AG04449 (cell line): ENCODE data around the gene AADACL4.

Experiments
- CTCF ChIA-PET: fragments of 350-600 bp; formaldehyde crosslinking; extraction: SDS; loops from one replicate; lab custom pipeline; 2021; ENCODE audit warnings: antibody characterized with exemption; lab: Yijun Ruan, JAX
- POLR2A ChIA-PET: fragments of 400-600, 350-600 bp; formaldehyde crosslinking; extraction: SDS; loops from one replicate; lab custom pipeline; 2020; ENCODE audit warnings: antibody characterized with exemption, inconsistent platforms; lab: Yijun Ruan, JAX
- DNase-seq: peaks from one replicate; pipeline ENCODE4 v3.0.0-alpha.2; 2010; ENCODE audit warnings: low read depth, low spot score
- H3K4me3 ChIP-seq: 2 replicates; pipeline ENCODE4 v1.5.1; 2011; ENCODE audit warnings: low read depth, mild to moderate bottlenecking, control low read depth, low read length
- TF ChIP-seq, protein P1 (sequence below): IDR thresholded peaks from one replicate; pipeline ENCODE4 v1.5.1; 2011; ENCODE audit warnings: mild to moderate bottlenecking, moderate library complexity, low read length, control low read depth, inconsistent platforms; ENCODE audit not compliant: insufficient read depth; ENCODE audit errors: missing control alignments

Gene AADACL4

DNA sequence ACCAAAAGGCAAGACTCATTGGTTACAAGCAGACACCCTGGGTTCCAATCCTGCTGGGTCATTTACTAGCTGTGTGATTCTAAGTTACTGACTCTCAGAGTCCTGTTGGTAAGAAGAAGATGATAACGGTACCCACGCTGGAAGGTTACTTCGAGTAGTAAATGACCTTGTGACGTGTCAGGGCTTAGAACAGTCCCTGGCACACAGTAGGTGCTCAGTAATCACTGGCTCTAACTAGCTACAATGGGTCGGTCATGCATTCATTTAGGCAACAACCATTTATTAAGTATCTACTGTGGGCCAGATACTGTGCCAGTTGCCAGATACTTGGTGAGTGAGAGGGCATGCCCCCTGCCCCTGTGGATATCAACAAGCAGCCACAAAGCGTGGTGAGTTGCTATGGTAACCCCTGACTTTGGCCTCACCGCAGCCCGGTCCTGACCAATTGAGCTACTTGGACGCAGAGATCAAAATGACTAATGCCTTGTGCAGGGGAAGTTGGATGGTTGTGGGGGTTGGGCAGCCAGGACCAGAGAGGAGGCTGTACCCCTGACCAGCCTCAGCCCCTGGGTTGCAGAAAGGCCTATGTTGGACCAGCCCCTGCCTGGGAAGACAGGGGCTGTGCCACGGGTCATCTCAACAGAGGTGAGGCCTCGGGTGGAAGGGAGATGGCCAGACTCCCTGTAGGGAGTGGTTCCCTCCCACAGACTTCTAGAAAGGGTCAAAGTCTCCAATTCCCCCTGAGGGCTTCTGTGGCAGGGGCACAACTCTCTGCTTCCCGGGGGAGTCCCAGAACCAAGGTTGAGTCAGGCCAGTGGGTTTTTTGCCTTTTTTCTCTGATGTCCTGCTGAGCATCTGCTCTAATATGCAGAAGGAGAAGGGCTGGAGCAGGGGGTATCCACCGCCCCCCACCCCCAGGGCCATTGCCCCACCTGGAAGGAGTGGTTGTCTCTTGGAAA lies 41.9 kb upstream of the AADACL4 start:
- POLR2A ChIA-PET, result no interaction called here
- TF ChIP-seq, protein P1, sequence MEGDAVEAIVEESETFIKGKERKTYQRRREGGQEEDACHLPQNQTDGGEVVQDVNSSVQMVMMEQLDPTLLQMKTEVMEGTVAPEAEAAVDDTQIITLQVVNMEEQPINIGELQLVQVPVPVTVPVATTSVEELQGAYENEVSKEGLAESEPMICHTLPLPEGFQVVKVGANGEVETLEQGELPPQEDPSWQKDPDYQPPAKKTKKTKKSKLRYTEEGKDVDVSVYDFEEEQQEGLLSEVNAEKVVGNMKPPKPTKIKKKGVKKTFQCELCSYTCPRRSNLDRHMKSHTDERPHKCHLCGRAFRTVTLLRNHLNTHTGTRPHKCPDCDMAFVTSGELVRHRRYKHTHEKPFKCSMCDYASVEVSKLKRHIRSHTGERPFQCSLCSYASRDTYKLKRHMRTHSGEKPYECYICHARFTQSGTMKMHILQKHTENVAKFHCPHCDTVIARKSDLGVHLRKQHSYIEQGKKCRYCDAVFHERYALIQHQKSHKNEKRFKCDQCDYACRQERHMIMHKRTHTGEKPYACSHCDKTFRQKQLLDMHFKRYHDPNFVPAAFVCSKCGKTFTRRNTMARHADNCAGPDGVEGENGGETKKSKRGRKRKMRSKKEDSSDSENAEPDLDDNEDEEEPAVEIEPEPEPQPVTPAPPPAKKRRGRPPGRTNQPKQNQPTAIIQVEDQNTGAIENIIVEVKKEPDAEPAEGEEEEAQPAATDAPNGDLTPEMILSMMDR, result no peak
- DNase-seq, result no peak
- CTCF ChIA-PET, result interaction anchor here (0.7 to 2.4 kb wide), 5 partner anchors 8 to 18 kb away, joined by 3 to 9 read pairs (median 9); partner anchors contain the start of gene DHRS3
- H3K4me3 ChIP-seq, result no peak overlapping the region

DNA sequence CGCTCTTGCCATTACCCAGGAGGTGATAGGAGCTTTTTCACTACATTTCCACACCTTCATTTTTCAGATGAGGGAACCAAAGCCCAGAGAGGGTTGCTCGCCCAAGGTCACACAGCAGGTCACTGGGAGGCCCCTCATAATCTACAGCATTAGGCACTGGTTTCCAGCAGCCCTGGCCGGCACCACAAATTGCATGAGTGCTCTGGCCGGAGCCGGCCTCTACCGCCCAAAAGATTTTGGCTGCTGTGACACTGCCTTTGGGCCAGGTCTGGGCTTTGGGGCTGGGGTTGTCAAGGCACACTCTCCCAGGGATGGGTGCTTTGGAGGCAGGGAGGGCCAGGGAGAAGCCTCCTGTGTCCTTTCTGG lies 41.2 kb upstream of the AADACL4 start:
- ChIA-PET POLR2A (no interaction called here), CTCF (no interaction called here)
- TF ChIP-seq, protein P1, result no peak
- no peak for DNase-seq
- H3K4me3 ChIP-seq, result no peak overlapping the region

DNA sequence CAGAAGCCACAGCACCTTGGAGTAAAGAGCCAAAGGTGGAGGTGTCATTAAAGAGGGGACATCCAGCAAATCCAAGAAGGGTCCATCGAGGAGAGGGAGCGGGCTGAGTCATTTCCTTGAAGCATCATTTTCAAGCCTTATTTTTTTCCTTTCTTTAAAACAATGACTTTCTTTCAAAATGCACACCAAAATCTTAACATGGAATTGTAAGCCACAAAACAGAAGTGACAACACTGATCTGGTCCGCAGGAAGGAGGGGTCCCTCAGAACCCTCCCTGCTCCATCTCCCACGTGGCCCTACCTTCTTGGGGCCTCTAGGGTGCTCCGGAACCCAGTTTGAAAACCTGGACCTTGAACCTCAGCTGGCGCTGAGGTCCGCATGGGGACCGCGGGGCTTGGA lies 40.7 kb upstream of the AADACL4 start:
- POLR2A ChIA-PET, result no interaction called here
- TF ChIP-seq, protein P1, result no peak
- no peak for DNase-seq
- CTCF ChIA-PET, result interaction anchor here (1.6 kb wide), 1 partner anchor 14 kb away, joined by 4 read pairs; no protein-coding TSS in a partner anchor
- no peak overlapping the region for H3K4me3 ChIP-seq

DNA sequence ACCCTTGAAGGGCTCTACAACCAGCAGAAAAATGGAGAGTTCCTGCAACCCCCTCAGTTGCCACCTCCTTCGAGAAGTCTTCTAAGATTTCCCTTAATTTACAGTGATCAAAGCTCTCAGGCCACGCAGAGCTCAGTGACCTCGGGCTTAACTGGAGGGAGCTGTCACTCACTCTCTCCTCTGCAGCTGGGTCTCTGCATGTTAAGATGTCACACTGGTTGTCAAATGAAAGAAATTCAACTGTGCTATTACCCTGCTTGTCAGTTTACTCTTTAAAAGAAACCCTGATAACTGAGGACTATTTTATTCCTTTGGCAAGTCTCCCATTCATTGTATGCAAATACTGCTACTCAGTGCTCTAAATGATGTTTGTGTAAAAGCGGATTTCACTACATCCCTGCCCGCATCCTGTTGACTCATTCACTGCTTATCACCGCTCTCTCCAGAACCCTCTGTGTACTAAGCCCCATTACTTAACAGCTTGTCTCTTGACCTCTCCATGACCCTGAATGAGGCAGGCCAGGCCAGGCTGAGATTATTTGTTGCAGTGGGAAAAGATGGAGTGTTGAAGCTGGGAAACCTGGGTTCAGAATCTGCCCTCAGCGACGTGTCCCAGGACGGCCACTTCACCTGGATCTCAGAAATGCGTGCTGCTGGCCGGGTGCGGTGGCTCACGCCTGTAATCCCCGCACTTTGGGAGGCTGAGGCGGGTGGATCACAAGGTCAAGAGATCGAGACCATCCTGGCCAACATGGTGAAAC lies 39.6 kb upstream of the AADACL4 start:
- POLR2A ChIA-PET, result interaction anchor here (0.6 to 1.7 kb wide), 3 partner anchors 9 to 1860 kb away, joined by 3 to 5 read pairs (median 4); no protein-coding TSS in a partner anchor
- CTCF ChIA-PET, result interaction anchor here (1.1 to 1.6 kb wide), 2 partner anchors 12 to 13 kb away, joined by 3 to 4 read pairs; no protein-coding TSS in a partner anchor
- no peak overlapping the region for H3K4me3 ChIP-seq
- TF ChIP-seq, protein P1, result no peak
- peak; percentile 90 for DNase-seq

DNA sequence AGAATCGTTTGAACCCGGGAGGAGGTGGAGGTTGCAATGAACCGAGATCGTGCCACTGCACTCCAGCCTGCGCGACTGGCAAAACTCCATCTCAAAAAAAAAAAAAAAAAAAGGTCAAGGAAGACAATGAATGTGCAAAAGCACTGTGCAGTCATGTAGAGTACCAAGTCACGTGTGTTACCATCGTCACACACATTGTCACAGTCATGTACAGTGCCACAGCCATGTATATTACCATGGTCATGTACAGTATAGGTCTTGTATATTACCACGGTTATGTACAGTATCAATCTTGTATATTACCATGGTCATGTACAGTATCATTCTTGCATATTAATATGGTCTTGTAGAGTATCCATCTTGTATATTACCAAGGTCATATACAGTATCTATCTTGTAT lies 38.9 kb upstream of the AADACL4 start:
- ChIA-PET CTCF (interaction anchor here (1.1 kb wide), 1 partner anchor 11 kb away, joined by 3 read pairs; no protein-coding TSS in a partner anchor), POLR2A (interaction anchor here (0.7 to 1.7 kb wide), 2 partner anchors 9 to 205 kb away, joined by 4 to 5 read pairs; no protein-coding TSS in a partner anchor)
- TF ChIP-seq, protein P1, result no peak
- DNase-seq, result no peak
- H3K4me3 ChIP-seq, result no peak overlapping the region
